GM12864 (cell line): ENCODE data around the gene NBR1.
"Not testable (repeated sequence)": the region's sequence is repeated elsewhere in the genome, so short reads cannot be mapped to it uniquely, and the experiment has no call there.

Source experiments
- DNase-seq: peaks from one replicate; pipeline ENCODE4 v3.0.0-alpha.2; 2011; ENCODE audit warnings: low read depth
- H3K4me3 ChIP-seq: 2 replicates; pipeline ENCODE4 v1.5.1; 2011; ENCODE audit warnings: mild to moderate bottlenecking, low read depth, low read length, control low read depth
- TF ChIP-seq, protein P1 (sequence below): IDR thresholded peaks from 2 replicates; pipeline ENCODE4 v1.5.1; 2011; ENCODE audit warnings: low read depth, mild to moderate bottlenecking, moderate library complexity, low read length, control low read depth, inconsistent platforms; ENCODE audit errors: missing control alignments

NBR1 gene

DNA sequence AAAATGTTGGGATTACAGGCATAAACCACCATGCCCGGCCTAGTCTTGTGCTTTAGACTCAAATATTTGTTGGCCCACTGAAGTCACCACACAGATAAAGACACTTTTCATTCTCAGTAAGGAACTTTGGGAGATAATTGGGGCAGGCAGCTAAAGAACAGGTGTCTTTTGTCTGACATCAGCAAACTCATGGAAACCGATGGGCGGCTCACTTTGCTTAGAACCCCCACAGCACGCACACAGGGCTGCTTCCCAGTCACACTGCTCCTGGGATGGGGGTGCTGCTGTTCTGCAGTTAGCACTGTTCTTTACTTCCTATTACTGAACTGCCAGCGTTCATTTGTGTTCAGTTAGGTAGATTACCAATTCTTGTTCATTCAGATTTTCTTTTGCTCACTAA is 27.8 kb upstream of the NBR1 start:
- no peak overlapping the region for H3K4me3 ChIP-seq
- DNase-seq = no peak
- TF ChIP-seq, protein P1, sequence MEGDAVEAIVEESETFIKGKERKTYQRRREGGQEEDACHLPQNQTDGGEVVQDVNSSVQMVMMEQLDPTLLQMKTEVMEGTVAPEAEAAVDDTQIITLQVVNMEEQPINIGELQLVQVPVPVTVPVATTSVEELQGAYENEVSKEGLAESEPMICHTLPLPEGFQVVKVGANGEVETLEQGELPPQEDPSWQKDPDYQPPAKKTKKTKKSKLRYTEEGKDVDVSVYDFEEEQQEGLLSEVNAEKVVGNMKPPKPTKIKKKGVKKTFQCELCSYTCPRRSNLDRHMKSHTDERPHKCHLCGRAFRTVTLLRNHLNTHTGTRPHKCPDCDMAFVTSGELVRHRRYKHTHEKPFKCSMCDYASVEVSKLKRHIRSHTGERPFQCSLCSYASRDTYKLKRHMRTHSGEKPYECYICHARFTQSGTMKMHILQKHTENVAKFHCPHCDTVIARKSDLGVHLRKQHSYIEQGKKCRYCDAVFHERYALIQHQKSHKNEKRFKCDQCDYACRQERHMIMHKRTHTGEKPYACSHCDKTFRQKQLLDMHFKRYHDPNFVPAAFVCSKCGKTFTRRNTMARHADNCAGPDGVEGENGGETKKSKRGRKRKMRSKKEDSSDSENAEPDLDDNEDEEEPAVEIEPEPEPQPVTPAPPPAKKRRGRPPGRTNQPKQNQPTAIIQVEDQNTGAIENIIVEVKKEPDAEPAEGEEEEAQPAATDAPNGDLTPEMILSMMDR = no peak

DNA sequence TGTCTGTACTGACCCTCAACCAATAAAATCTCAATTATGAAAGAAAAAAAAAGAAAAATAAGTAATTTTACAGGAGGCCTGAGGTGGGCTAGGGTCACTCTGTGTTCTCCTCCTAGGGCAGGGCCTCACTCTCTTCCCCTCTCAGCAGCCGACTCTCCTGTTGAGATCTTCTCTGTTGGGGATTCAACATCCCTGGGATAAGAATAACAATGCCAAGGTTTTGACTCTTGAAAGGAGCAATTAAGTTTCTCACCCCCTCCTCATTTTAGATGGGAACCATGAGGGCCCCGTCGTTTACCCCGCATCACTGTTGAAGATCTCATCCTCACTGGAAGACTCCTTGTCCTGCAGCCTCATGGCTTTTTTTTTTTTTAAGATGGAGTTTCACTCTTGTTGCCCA is 24.4 kb upstream of the NBR1 start:
- no peak for DNase-seq
- H3K4me3 ChIP-seq = no peak overlapping the region
- TF ChIP-seq, protein P1 = no peak

DNA sequence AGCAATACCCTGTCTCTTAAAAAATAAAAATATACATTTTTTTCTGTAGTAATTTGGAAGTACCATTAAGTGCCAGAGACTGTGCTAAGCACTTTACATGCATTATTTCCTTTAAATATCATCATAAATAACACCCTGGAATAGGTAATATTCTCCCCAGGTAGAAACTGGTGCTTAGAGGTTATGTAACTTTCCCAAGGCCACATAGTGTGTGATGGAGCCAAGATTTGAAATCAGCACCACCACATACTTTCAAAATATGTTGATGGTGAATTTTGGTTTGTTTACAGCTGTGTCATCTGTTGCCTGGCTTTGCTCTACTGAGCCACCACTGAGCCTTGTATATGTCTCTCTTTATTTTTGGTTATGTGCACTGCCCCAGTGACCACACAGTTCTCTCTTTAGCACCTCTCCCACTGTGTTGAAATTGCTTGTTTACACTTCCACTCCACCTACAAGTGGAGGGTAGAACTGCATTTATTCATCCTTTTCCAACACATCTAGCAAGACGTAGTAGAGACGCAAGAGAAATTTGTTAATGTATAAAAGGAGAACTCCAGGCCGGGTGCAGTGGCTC is 19.0 kb upstream of the NBR1 start:
- TF ChIP-seq, protein P1 = no peak
- no peak overlapping the region for H3K4me3 ChIP-seq
- DNase-seq = no peak

DNA sequence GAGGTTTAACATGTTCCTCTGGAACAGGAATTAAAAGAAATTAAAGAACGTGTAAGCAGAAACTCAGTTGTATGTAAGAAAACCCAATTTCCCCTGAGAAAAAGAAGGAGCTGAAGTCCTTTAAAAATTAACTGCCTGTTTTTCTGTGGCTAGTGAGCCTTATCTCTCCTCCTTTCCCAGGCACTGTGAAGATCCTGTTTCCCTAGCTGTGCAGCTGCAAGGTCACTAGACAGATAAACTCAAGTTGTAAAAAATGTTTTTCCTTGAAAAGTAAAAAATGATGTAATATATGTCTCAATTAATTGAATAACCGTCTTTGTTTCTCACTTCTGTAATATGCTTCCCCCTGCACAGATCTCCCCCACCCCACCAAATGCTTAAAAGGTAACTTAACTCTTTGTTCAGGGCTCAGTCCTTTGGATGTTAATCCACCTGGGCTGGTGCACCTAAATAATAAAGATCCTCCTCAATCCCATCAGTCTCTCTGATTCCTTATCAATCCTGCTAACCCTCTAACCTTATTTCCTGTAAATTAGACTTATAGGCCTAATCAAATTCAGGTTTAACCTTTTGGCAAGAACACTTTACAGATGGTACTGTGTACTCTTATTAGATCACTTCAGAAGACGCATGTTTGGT is 17.7 kb upstream of the NBR1 start:
- H3K4me3 ChIP-seq, DNase-seq: not testable (repeated sequence)

DNA sequence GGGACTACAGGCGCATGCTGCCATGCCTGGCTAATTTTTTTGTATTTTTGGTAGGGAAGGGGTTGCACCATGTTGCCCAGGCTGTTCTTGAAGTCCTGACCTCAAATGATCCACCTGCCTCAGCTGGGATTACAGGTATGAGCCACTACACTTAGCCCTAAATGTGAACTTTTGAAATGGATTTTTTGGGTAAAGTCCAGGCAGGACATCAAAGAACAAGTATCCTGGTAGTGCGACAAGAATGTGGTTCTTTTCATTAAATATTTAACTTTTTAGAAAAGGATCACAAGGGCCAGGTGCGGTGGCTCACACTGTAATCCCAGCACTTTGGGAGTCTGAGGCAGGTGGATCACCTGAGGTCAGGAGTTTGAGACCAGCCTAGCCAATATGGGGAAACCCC is 15.3 kb upstream of the NBR1 start:
- no peak overlapping the region for H3K4me3 ChIP-seq
- TF ChIP-seq, protein P1 = no peak
- no peak for DNase-seq

DNA sequence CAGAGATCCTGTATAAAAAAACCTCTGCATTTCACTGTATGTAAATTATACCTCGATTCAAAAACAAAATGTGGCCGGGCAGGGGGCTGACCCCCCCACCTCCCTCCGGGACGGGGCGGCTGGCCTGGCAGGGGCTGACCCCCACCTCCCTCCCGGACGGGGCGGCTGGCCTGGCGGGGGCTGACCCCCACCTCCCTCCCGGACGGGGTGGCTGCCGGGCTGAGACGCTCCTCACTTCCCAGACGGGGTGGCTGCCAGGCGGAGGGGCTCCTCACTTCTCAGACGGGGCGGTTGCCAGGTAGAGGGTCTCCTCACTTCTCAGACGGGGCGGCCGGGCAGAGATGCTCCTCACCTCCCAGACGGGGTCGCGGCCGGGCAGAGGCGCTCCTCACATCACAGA is 11.8 kb upstream of the NBR1 start:
- H3K4me3 ChIP-seq, DNase-seq: not testable (repeated sequence)

DNA sequence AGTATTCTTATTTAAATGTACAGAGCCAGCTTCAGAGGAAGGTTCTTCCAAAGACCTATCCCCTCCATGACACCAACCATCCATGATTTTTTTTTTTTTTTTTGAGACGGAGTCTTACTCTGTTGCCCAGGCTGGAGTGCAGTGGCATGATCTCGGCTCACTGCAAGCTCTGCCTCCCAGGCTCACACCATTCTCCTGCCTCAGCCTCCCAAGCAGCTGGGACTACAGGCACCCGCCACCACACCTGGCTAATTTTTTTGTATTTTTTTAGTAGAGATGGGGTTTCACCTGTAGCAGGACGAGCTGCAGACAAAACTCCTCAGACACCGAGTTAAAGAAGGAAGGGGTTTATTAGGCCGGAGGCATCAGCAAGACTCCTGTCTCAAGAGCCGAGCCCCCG is 11.1 kb upstream of the NBR1 start:
- not testable (repeated sequence) for H3K4me3 ChIP-seq, DNase-seq

DNA sequence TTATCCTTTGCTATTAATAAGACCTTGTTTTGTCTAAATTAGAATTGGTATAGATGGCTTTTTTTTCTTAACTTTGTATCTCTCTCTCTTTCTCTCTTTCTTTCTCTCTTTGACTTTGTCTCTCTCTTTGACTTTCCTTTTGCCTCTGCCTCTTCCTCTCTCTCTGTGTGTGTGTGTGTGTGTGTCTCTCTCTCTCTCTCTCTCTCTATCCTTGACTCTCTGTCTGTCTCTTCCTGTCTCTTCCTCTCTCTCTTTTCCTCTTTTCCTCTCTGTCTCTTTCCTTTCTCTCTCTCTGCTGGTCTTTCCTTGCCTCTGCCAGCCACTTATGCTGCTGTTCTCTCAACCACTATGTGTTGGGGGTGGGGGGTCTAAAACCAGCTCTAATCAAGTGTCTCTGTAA is 5.0 kb upstream of the NBR1 start:
- DNase-seq, H3K4me3 ChIP-seq: not testable (repeated sequence)

DNA sequence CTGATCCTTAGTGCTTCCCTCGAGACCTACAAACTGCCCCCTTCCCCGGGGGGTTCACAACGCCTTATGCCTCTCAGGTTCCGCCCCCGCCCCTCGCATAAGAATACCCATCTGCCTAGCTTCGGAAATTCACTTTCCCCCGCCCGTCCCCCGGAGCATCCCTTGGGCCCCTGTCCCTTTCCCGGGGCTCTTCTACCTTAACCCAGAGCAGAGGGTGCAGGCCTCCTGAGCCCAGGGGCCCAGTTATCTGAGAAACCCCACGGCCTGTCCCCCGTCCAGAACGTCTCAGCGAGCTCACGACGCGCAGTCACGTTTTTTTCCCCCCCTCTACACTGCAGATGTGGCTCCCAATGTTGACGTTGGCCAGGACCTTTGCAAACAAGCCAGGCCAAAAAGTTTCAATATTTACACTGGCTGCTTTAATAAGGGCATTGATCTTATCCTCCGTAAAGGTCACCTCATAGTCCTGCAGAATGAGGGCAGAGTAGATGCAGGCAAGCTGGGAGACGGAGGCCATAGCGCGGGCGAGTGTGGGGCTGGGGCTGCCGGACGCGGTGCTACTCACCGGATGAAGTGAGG is 1.4 kb upstream of the NBR1 start:
- DNase-seq = no peak
- TF ChIP-seq, protein P1 = no peak

More for the DNA sequence above, 1.4 kb upstream of the NBR1 start:
- peak overlapping the region; percentile 82 for H3K4me3 ChIP-seq
